OCI-LY3 (cell line): Measurements from ENCODE around the gene LYST.

Source experiments
- CTCF ChIP-seq: fragments of 200-600, 300-600 bp; sonication (generic); IDR thresholded peaks from 2 replicates; pipeline ENCODE4 v1.5.1; 2014; ENCODE audit warnings: antibody characterized with exemption, low read length, low read depth
- EZH2phosphoT487 ChIP-seq: fragments of 200-600 bp; shearing (Covaris generic); IDR thresholded peaks from 2 replicates; pipeline ENCODE4 v1.6.1; 2018; ENCODE audit warnings: antibody characterized with exemption, mixed run types, low read depth

GRCh38 chr1:235822685-235823084 is 44.0 kb downstream of the LYST start:
- TF ChIP-seq CTCF (no peak), EZH2phosphoT487 (no peak)
